Measurements from ENCODE around the gene IL2RA.

DNA sequence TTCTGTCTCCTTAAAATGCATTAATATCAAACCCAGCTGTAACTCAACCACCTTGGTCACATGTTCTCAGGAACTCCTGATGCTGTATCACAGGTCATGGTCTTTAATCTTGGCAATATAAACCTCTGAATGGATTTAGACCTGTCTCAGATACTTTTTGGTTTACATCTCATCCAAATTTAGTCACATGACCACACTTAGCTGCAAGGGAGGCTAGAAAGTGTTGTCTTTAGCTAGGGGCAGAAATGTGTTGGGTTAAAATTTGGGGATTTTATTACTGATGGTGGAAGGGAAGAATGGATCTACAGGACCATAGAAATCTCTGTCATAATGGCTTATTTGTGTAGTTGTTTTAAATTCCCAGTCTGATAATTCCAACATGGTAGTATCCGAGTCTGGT lies 55.2 kb downstream of the IL2RA start:
- TF ChIP-seq POU6F1 (CRISPR knock-in tag; IDR thresholded peaks at IDR 0.05; ENCODE audit: borderline replicate concordance, low read depth) (no peak), PPARA (CRISPR knock-in tag; IDR thresholded peaks at IDR 0.05; ENCODE audit: borderline replicate concordance) (no peak), RARB (CRISPR knock-in tag; IDR thresholded peaks at IDR 0.05) (no peak), ZFP30 (CRISPR knock-in tag; IDR thresholded peaks at IDR 0.05) (no peak), GLIS3 (CRISPR knock-in tag; IDR thresholded peaks at IDR 0.05) (no peak), ZNF70 (CRISPR knock-in tag; IDR thresholded peaks at IDR 0.05) (no peak), ZFP3 (CRISPR knock-in tag; IDR thresholded peaks at IDR 0.05) (no peak)
- TF ChIP-seq, protein P1, sequence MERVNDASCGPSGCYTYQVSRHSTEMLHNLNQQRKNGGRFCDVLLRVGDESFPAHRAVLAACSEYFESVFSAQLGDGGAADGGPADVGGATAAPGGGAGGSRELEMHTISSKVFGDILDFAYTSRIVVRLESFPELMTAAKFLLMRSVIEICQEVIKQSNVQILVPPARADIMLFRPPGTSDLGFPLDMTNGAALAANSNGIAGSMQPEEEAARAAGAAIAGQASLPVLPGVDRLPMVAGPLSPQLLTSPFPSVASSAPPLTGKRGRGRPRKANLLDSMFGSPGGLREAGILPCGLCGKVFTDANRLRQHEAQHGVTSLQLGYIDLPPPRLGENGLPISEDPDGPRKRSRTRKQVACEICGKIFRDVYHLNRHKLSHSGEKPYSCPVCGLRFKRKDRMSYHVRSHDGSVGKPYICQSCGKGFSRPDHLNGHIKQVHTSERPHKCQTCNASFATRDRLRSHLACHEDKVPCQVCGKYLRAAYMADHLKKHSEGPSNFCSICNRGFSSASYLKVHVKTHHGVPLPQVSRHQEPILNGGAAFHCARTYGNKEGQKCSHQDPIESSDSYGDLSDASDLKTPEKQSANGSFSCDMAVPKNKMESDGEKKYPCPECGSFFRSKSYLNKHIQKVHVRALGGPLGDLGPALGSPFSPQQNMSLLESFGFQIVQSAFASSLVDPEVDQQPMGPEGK (CRISPR knock-in tag; IDR thresholded peaks at IDR 0.05; ENCODE audit: borderline replicate concordance): no peak

All from SK-N-SH treated with all-trans-retinoic acid at 6 μM for 48 hours (cell line).